GM18507 (cell line): Measurements from ENCODE around the gene HOXA5.

Experiments used
- DNase-seq: peaks from one replicate; pipeline ENCODE4 v3.0.0; 2011; ENCODE audit warnings: low read depth; ENCODE audit not compliant: insufficient read length; ENCODE audit errors: extremely low spot score
- FAIRE-seq: peaks from 2 replicates; lab custom pipeline; 2011; peaks lifted over from hg19 to GRCh38; lab: Jason Lieb, UNC

The HOXA5 gene

GRCh38 chr7:27111751-27112277 lies 31.7 kb downstream of the HOXA5 start:
- no peak for DNase-seq
- no peak for FAIRE-seq

- FAIRE-seq: no peak
- DNase-seq: no peak
Measured at GRCh38 chr7:27111042-27111750, 32.3 kb downstream of the HOXA5 start.

GRCh38 chr7:27110186-27111031 lies 33.1 kb downstream of the HOXA5 start:
- FAIRE-seq: no peak

GRCh38 chr7:27109466-27110185 lies 33.9 kb downstream of the HOXA5 start:
- DNase-seq (no peak), FAIRE-seq (no peak)

More at GRCh38 chr7:27110186-27111031, 33.1 kb downstream of the HOXA5 start:
- DNase-seq: no peak

- FAIRE-seq (no peak), DNase-seq (no peak)
Measured at GRCh38 chr7:27108390-27109127, 34.9 kb downstream of the HOXA5 start.

GRCh38 chr7:27107391-27108381 lies 35.8 kb downstream of the HOXA5 start:
- DNase-seq: no peak
- no peak for FAIRE-seq

- no peak for FAIRE-seq
- no peak for DNase-seq
Measured at GRCh38 chr7:27106901-27107240, 36.6 kb downstream of the HOXA5 start.

- DNase-seq: no peak
- no peak for FAIRE-seq
Measured at GRCh38 chr7:27106181-27106900, 37.1 kb downstream of the HOXA5 start.

- DNase-seq (no peak), FAIRE-seq (no peak)
Measured at GRCh38 chr7:27105301-27106031, 38.0 kb downstream of the HOXA5 start.

GRCh38 chr7:27104341-27105058 lies 39.0 kb downstream of the HOXA5 start:
- no peak for DNase-seq
- FAIRE-seq: no peak

- DNase-seq (no peak), FAIRE-seq (no peak)
Measured at GRCh38 chr7:27103489-27104226, 39.8 kb downstream of the HOXA5 start.

GRCh38 chr7:27102581-27103442 lies 40.7 kb downstream of the HOXA5 start, which contains the start of gene HOXA2:
Gene HOXA2, minus strand, starts transcription at chr7:27102683. Its CDS starts 183 bp downstream, at chr7:27102500.
- no peak for DNase-seq
- FAIRE-seq: no peak

- FAIRE-seq: no peak
- DNase-seq: no peak
Measured at GRCh38 chr7:27101957-27102580, 41.4 kb downstream of the HOXA5 start.

- FAIRE-seq: no peak
- DNase-seq: no peak
Measured at GRCh38 chr7:27101171-27101956, 42.1 kb downstream of the HOXA5 start.
